Measurements from ENCODE around the gene OTOF.

DNA sequence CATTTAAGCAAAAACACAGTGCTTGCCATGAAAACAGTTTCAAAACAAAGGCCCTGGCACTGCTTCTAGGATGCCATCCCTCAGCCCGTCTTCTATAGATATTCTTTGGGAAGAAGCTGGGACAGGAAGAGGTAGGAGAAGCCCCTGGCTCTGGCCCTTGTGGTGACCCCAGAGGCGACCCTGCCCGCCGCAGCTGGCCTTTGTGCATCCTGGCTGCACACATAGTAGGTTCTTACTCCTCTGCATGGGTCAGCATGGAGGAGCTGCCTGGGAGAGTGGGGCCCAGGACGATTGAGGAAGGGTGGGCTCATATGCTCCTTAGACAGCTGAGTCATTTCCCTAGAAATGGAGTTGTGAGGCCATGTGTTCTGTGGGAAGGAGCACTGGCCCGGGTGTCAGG is 44.4 kb upstream of the OTOF start:
- TF ChIP-seq FOXJ3 (CRISPR knock-in tag; IDR thresholded peaks at IDR 0.05): no peak
- TF ChIP-seq, protein P1, sequence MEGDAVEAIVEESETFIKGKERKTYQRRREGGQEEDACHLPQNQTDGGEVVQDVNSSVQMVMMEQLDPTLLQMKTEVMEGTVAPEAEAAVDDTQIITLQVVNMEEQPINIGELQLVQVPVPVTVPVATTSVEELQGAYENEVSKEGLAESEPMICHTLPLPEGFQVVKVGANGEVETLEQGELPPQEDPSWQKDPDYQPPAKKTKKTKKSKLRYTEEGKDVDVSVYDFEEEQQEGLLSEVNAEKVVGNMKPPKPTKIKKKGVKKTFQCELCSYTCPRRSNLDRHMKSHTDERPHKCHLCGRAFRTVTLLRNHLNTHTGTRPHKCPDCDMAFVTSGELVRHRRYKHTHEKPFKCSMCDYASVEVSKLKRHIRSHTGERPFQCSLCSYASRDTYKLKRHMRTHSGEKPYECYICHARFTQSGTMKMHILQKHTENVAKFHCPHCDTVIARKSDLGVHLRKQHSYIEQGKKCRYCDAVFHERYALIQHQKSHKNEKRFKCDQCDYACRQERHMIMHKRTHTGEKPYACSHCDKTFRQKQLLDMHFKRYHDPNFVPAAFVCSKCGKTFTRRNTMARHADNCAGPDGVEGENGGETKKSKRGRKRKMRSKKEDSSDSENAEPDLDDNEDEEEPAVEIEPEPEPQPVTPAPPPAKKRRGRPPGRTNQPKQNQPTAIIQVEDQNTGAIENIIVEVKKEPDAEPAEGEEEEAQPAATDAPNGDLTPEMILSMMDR (IDR thresholded peaks at IDR 0.05): no peak
- TF ChIP-seq RXRA (IDR thresholded peaks at IDR 0.05; ENCODE audit: borderline replicate concordance, low read depth): no peak
- TF ChIP-seq, protein P2, sequence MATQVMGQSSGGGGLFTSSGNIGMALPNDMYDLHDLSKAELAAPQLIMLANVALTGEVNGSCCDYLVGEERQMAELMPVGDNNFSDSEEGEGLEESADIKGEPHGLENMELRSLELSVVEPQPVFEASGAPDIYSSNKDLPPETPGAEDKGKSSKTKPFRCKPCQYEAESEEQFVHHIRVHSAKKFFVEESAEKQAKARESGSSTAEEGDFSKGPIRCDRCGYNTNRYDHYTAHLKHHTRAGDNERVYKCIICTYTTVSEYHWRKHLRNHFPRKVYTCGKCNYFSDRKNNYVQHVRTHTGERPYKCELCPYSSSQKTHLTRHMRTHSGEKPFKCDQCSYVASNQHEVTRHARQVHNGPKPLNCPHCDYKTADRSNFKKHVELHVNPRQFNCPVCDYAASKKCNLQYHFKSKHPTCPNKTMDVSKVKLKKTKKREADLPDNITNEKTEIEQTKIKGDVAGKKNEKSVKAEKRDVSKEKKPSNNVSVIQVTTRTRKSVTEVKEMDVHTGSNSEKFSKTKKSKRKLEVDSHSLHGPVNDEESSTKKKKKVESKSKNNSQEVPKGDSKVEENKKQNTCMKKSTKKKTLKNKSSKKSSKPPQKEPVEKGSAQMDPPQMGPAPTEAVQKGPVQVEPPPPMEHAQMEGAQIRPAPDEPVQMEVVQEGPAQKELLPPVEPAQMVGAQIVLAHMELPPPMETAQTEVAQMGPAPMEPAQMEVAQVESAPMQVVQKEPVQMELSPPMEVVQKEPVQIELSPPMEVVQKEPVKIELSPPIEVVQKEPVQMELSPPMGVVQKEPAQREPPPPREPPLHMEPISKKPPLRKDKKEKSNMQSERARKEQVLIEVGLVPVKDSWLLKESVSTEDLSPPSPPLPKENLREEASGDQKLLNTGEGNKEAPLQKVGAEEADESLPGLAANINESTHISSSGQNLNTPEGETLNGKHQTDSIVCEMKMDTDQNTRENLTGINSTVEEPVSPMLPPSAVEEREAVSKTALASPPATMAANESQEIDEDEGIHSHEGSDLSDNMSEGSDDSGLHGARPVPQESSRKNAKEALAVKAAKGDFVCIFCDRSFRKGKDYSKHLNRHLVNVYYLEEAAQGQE (IDR thresholded peaks at IDR 0.05; ENCODE audit: low read depth, low read length): no peak
- no peak for TF ChIP-seq CHD2 (IDR thresholded peaks at IDR 0.05; ENCODE audit: low read length, partially characterized antibody)
- TF ChIP-seq POLR2AphosphoS5 (IDR thresholded peaks at IDR 0.05; ENCODE audit: low read depth, low read length): no peak
- TF ChIP-seq, protein P3, sequence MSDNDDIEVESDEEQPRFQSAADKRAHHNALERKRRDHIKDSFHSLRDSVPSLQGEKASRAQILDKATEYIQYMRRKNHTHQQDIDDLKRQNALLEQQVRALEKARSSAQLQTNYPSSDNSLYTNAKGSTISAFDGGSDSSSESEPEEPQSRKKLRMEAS (IDR thresholded peaks at IDR 0.05; ENCODE audit: low read depth): no peak
- TF ChIP-seq NFIC (IDR thresholded peaks at IDR 0.05; ENCODE audit: borderline replicate concordance): no peak
- TF ChIP-seq TAF1 (IDR thresholded peaks at IDR 0.05; ENCODE audit: borderline replicate concordance, low read depth, low read length): no peak
- TF ChIP-seq FOSL2 (IDR thresholded peaks at IDR 0.05; ENCODE audit: borderline replicate concordance, low read depth): no peak
- TF ChIP-seq, protein P4, sequence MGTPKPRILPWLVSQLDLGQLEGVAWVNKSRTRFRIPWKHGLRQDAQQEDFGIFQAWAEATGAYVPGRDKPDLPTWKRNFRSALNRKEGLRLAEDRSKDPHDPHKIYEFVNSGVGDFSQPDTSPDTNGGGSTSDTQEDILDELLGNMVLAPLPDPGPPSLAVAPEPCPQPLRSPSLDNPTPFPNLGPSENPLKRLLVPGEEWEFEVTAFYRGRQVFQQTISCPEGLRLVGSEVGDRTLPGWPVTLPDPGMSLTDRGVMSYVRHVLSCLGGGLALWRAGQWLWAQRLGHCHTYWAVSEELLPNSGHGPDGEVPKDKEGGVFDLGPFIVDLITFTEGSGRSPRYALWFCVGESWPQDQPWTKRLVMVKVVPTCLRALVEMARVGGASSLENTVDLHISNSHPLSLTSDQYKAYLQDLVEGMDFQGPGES (IDR thresholded peaks at IDR 0.05; ENCODE audit: low read depth, low read length): no peak
- TF ChIP-seq SIN3A (IDR thresholded peaks at IDR 0.05; ENCODE audit: borderline replicate concordance, low read depth, low read length): no peak
- TF ChIP-seq, protein P5, sequence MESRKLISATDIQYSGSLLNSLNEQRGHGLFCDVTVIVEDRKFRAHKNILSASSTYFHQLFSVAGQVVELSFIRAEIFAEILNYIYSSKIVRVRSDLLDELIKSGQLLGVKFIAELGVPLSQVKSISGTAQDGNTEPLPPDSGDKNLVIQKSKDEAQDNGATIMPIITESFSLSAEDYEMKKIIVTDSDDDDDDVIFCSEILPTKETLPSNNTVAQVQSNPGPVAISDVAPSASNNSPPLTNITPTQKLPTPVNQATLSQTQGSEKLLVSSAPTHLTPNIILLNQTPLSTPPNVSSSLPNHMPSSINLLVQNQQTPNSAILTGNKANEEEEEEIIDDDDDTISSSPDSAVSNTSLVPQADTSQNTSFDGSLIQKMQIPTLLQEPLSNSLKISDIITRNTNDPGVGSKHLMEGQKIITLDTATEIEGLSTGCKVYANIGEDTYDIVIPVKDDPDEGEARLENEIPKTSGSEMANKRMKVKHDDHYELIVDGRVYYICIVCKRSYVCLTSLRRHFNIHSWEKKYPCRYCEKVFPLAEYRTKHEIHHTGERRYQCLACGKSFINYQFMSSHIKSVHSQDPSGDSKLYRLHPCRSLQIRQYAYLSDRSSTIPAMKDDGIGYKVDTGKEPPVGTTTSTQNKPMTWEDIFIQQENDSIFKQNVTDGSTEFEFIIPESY (IDR thresholded peaks at IDR 0.05; ENCODE audit: borderline replicate concordance, low read depth): no peak
- TF ChIP-seq RAD21 (IDR thresholded peaks at IDR 0.05; ENCODE audit: low read length): no peak

Data from SK-N-SH (cell line).